ENCODE measurements around the gene MYOCD.

MYOCD gene

GRCh38 chr17:12624211-12624610 lies 41.5 kb upstream of the MYOCD start:
- H3K27ac ChIP-seq (ENCODE audit: extremely low read depth, low read depth, low read length), result no peak overlapping the region
- no peaks in the 10 kb centered on the region for H3K36me3 ChIP-seq (ENCODE audit: control insufficient read depth in 2 of 2, insufficient read depth in 1 of 2, low read length in 2 of 2)
- H3K4me3 ChIP-seq (ENCODE audit: low read depth, low read length), result no peak overlapping the region
- H3K9me3 ChIP-seq (ENCODE audit: control insufficient read depth, insufficient read depth, low read depth, low read length), result no peaks in the 10 kb centered on the region
- ChIA-PET POLR2A (no interaction called here), CTCF (interaction anchor here (2.0 kb wide), 1 partner anchor 78 kb away, joined by 9 read pairs; no protein-coding TSS in a partner anchor)
- peaks cover 8% of the 10 kb centered on the region; the same call in 1 of the 2 replicates for H3K4me1 ChIP-seq (ENCODE audit: control insufficient read depth, insufficient read depth, low read length)
- TF ChIP-seq ZNF560 (tag by site-specific recombination; IDR thresholded peaks at IDR 0.05; ENCODE audit: borderline replicate concordance) (no peak), INSM2 (tag by site-specific recombination; IDR thresholded peaks at IDR 0.05) (no peak), REST (tag by site-specific recombination; IDR thresholded peaks at IDR 0.05) (no peak), MEIS1 (CRISPR knock-in tag; IDR thresholded peaks at IDR 0.05; ENCODE audit: borderline replicate concordance) (no peak), ZBTB17 (tag by site-specific recombination; IDR thresholded peaks at IDR 0.05) (no peak), ZNF423 (tag by site-specific recombination; IDR thresholded peaks at IDR 0.05) (no peak)

GRCh38 chr17:12625092-12625491 lies 40.6 kb upstream of the MYOCD start:
- H3K4me1 ChIP-seq (ENCODE audit: control insufficient read depth, insufficient read depth, low read length), result peaks cover 5% of the 10 kb centered on the region; the same call in 1 of the 2 replicates
- H3K4me3 ChIP-seq (ENCODE audit: low read depth, low read length), result no peak overlapping the region
- H3K9me3 ChIP-seq (ENCODE audit: control insufficient read depth, insufficient read depth, low read depth, low read length), result no peaks in the 10 kb centered on the region
- H3K27ac ChIP-seq (ENCODE audit: extremely low read depth, low read depth, low read length), result no peak overlapping the region
- ChIA-PET CTCF (interaction anchor here (2.0 kb wide), 1 partner anchor 79 kb away, joined by 9 read pairs; no protein-coding TSS in a partner anchor), POLR2A (no interaction called here)
- H3K36me3 ChIP-seq (ENCODE audit: control insufficient read depth in 2 of 2, insufficient read depth in 1 of 2, low read length in 2 of 2), result no peaks in the 10 kb centered on the region
- TF ChIP-seq ZNF292 (tag by site-specific recombination; IDR thresholded peaks at IDR 0.05; ENCODE audit: borderline replicate concordance, low read depth) (no peak), ZNF354C (tag by site-specific recombination; IDR thresholded peaks at IDR 0.05; ENCODE audit: borderline replicate concordance, low read depth) (no peak), ZNF639 (tag by site-specific recombination; IDR thresholded peaks at IDR 0.05) (no peak), ZNF174 (tag by site-specific recombination; IDR thresholded peaks at IDR 0.05) (no peak), PATZ1 (tag by site-specific recombination; IDR thresholded peaks at IDR 0.05) (no peak), ZNF658 (tag by site-specific recombination; IDR thresholded peaks at IDR 0.05) (no peak), SETDB1 (IDR thresholded peaks at IDR 0.05; ENCODE audit: insufficient read length, low read length) (no peak), BCL11A (tag by site-specific recombination; IDR thresholded peaks at IDR 0.05; ENCODE audit: low read depth) (no peak)
